NCI-H1436 (cell line): ENCODE results near the gene EPN2.

Source experiments
- DNase-seq: peaks from one replicate; lab custom pipeline; 2025; lab: John Stamatoyannopoulos, UW

The EPN2 gene

DNA sequence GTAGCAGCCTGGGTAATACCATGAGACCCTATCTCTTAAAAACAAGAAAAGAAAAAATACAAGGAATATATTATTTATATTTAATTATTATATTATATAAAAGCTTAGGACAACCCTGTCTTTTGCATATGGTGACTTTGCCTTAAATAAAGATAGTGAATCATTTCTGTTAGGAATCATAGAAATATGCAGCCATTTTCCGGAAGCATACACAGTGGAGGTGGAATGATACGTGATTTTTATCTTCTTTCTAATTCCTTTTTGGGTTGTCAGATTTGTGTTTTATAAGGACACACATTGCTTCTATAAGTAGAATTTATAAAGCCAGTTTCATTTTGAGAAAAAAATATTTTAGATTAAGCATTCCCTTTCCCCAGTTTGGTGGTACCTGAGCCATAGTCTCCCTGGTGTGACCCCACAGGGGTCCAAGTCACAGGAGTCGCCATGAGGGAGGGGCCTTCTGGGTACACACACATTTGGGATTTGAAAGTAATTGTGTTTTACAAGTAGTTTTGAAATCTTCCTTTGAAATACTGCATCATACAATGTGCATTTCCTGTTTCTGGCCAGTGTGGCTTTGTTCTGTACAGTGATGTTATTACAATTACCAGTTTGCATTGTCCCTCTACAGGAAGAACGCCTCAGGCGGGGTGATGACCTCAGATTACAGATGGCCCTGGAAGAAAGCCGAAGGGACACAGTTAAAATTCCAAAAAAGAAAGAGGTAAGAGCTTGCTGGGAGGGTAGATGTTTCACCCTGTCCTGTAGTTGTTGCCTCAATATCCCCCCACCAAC is 74.5 kb downstream of the EPN2 start:
- no peak for DNase-seq

DNA sequence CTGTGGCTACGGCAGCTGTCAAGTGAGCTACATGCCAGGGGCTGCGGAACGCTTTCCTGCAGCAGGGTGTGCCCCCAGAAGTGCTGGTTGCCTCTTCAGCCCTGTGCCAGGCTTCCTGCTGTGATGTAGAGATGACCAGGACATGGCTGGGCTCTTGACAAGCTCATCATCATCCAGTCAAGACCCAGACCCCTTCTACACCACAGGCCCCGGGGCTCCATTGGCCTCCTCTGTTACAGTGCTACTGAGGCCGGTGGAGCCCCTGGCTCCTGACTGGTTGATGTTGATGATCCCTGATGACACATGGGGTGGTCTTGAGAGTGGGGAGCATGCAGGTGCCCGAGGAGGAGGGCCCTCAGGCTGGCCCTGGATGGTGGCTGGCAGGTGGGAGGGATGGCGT is 75.2 kb downstream of the EPN2 start:
- no peak for DNase-seq

DNA sequence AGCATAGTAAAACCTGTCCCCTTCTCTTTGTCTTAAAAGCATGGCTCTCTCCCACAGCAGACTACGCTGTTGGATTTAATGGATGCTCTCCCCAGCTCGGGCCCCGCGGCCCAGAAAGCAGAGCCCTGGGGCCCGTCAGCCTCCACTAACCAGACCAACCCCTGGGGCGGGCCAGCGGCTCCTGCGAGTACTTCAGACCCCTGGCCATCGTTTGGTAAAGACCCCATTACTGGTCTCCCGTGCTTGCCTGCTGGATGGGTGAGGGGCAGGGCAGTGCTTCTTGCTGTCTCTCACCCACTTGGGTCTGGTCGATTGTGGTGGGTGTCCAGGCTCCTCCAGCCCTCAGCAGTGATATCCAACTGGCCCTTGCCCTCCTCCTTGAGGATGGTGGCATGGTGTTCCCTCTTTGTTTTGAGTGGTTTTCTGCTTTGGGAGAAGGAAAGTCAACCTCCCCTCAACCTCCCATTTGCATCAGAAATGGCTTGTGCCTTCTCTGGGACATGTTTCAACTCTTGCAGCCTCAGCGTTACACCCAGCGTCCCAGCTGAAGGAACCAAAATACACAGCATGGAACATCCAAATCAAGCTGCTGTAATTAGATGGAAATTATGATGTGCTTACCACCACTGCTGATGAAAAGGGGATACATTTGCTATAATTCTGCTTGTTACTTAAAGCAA is 76.0 kb downstream of the EPN2 start:
- no peak for DNase-seq

DNA sequence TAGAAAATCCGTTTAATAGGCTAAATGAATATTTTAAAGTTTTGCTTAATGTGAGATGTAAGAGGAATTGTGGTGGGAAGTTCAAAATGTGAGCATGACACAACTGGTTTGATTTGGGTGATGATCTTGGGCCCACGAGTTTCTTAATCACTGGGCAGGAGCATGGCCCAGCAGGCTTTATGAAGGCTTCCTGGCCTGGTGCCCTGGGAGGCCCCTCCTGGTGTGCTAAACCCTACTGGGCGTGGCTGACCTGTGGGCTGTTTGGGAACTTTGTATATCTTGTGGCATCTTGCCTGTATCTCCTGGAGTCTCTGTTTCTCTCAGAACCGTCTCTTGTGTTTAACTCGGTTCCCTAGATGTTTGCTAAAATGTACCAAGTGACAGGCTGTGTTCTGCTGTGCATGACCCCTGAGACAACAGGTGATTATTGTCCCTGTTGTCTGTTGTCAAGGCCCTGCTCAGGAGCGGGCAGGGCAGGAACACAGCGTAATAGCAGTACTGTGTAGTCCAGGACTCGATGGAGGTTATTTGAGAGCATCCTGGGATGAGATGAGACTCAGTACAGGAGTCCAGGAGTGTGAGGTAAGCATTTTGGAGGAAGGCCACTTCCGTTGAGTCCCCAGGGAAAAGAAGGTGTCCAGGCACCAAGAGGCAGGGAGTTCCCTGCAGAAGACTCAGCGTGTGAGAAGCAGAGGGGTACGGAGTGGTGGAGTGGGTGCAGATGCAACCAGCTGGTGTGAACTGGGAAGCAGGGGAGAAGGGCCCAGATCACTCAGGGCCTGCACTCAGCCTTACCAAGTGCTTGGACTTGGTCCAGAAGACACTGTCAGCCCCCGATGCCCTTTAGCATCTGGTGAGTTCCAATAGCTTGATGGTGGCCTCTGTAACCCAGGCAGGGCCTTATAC is 76.8 kb downstream of the EPN2 start:
- DNase-seq = no peak

DNA sequence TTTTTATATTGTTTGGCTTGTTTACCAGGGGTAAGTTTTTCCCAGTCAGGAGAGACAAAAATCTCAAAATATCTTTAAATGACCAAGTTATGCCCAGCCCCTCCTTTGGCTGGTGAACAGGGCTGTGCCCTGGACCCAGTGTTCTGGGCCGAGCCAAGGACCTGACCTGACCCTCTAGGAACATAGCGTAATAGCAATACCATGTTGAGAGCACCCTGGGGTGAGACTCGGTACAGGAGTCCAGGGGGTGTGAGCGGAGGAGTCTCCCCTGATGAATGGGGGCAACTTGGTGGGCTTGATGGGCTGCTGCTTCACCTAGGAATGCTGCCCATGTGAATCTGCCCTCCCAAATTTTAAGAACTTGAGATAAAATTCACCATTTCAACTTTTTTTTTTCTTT is 77.9 kb downstream of the EPN2 start:
- no peak for DNase-seq

DNA sequence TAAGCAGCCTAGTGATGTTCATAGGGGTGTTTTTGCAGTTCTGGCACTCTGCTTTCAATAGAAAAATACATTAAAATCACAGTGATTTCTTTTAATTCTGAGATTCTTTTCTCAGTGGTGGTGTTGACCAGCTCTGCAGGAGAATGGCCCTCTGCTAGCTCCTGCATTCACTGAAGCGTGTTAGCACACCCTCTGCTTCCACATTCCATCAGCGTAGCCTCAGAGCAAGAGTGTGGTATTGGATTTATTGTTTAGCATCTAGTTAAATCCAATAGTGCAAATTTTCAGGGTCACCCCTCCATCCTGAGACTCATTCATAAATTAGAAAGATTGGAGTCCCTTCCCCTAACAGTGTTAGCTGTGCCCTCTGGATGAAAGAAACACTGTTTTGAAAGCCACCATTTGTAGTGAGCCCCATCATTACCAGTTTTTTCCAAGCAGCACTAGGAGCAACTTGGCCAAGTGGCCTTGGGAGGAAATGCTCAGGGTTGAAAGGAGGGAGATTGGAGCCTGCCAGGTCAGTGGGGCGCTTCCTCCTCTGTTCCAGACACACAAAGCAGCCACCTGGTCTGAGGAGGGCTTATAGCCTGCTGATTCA is 79.7 kb downstream of the EPN2 start:
- DNase-seq = no peak

DNA sequence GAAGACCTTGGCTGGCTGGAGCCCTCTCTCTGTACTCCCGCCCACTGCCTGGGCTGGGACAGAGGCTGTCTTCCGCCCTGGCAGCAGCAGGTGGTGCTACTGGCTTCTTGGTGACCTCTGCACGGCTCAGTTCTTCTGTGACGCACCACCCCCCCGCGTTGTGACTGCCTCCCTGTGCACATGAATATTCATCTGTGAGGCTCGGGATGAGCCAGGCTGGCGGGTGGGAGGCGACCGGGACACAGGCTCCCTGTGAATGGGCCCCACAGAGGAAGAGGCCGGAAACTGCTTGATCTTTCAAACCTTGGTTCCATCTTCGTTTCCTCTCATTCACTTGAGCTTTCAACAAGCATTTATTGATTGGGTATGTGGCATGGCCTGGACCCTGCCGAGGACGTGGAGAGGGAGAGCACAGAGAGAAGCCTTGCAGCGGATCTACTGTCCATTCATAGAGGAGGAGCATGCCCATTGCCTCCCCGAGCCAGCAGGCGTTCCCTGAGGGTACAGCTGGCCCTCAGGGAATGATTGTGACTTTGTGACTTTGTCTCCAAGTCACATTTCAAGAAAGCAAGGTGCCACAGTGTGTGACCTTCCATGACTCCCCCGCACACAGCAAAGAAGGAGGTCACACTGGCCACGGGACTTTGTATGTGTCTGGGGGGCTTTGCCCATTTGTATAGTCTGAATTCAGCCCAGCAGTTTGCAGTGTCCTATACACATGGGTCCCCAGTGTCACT is 80.4 kb downstream of the EPN2 start:
- DNase-seq = no peak

DNA sequence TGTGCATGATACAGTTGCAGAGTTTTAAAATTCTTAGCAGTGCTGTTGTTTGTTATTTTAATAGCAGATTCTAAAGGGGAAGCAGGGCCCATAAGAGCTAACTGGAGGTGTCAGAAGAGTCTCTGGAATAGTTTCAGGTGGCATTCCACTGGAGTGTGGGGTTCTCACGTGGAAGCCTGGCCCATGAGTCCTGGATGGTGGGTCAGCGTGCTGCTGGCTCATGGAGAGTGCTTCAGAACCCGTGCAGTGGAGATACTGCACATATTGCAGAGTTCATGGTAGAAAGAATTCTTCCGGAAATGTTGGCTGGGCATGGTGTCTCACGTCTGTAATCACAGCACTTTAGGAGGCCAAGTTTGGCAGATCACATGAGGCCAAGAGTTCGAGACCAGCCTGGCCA is 81.4 kb downstream of the EPN2 start:
- no peak for DNase-seq

DNA sequence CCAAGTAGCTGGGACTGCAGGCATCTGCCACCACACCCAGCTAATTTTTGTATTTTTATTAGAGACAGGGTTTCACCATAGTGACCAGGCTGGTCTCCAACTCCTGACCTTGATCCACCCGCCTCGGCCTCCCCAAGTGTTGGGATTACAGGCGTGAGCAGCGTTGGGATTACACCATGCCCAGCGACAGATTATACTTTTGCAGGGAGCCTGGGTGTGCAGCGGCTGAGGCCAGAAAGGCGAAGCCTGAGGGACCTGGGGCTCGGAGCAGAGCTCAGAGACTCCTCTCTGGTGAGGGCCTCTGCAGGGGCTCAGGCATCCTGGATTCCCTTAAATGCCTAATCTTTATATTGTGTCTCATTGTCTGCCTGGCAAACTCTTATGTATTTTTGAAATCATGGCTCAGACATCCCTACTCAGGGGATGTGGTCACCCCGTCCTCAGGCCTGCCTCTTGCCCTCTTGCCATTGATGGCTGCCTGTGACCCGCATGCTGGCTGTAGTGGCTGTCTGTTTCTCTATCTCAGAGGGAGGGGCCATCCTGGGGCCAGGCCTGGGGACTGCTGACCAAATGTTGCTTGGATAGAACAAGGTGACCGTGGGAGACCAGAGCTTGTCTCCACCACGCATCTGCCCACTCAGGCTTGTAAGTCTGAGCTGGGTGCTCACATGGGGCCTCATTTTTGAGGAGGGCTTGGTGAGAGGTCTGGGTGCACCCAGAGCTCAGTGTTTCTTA is 82.8 kb downstream of the EPN2 start:
- no peak for DNase-seq

DNA sequence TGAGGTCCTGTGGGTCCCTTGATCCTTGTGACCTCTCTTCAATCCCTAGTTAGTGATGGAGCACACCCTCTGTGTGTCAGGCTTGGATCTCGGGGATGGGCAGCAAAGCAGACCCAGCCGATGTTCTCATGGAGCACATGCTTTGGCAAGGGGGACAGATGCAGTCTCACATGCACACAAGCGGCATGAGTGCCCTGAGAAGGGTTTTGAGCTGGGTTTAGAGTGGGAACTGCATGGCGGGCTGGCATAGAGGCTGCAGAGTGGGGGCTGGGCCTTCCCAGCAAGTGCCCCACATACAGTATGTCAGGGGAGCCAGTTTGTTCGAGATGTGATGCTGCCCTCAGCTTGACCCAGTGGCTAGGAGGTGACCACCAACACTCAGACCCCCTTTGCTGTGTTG is 83.7 kb downstream of the EPN2 start:
- no peak for DNase-seq

DNA sequence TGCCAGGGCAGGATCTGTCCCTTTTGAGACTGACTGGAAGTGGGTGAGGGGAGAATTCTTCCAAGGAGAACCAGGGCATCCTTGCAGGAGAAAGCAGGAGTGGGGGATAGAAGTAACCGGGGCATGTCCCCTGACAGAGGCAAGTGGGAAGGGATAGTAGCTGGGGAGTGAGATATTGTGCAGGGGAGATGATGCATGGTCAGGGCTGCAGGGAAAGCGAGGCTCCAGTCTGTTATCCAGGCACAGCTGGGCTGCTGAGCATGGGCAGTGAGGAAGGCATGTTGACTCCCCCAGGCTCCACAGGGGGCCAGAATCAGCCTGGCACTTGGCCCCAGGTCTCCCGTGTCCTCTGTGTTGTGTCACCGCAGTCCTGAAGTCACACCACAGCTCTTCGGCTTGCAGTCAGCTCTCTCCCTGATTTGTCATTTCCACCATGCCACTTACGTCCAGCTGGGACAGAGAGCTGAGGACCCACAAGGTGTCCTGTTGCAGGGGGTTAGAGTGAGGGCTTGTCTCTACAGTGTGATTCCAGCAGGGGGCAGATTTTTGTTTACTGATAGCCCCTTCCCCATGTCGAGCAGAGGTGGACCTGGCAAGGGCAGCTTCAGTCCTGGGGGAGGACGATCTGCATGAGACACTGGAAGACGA is 84.4 kb downstream of the EPN2 start:
- no peak for DNase-seq

DNA sequence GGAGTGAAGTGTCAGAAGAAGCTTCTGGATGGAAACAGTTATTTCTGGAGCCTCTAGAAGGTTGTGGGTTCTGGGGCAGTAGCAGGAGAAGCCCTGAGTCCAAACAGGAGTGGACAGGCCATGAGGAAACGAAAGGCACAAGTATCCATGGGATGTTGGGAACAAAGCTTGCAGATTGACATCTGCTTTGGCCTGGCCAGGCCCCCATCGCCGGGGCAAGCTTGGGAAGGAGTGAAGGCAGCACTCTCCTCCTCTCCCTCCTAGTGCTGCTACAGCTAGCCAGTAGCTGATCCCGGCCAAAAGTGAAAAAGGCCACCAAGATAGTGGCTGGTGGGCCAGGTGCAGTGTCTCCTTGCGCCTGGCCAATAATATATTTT is 85.0 kb downstream of the EPN2 start:
- DNase-seq = no peak

DNA sequence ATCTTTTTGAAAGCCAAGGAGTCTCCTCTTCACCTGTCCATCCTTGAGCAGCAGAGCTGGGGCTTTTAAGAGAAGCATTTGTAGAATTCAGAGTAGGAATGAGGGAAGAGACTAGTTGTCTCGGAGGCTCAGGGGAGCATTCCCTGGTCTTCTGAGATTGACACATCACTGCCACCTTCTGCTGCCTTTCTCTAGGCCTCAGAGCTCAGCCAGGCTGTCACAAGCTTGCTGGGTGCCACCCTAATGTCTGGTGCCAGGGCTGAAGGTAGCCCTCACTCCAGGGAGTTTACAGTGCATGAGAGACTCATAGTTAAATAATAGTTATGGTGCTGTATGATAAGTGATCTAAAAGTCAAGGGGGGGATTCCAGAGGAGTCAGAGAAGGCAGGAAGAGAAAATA is 85.7 kb downstream of the EPN2 start:
- no peak for DNase-seq

DNA sequence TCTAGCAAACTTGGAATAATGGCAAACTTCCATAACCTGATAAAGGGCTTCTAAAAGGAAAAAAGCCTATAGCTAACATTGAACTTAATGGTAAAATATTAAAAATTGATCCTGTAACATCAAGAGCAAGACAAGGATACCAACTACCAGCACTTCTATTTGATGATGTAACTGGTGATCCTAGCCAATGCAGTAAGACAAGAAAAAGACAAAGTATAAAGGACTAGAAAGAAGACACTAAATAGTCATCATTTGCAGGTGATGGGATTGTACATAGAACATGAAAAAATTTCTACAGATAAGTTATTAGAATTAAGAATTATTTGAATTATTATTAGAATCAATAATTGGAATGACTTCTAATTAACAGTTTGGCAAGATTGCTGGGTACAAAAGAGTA is 88.4 kb downstream of the EPN2 start:
- DNase-seq = no peak

DNA sequence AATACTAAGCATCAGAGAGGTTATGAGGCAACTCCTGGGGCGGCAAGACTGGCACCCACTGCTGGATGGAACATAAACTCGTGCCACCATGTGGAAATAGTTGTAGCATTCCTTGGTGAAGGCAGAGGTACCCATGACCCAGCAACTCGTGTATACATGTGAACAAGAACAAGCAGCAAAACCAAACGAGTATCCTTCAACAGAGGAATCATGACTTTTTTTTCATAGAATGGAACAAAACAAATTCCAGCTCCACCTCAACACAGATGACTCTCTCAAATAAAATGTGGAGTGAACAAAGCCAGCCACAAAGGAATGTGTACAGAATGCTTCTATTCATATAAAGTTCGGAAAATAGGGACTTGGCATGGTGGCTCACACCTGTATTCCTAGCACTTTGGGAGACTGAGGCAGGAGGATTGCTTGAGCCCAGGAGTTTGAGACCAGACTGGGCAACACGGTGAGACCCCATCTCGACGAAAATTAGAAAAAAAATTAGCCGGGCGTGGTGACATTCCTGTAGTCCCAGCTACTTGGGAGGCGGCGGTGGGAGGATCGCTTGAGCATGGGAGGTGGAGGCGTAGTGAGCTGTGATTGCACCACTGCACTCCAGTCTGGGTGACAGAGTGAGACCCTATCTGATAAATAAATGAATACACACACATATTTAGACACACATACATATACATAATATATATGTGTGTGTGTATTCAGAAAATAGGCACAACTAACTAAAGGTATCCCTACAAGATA is 90.0 kb downstream of the EPN2 start:
- no peak for DNase-seq

DNA sequence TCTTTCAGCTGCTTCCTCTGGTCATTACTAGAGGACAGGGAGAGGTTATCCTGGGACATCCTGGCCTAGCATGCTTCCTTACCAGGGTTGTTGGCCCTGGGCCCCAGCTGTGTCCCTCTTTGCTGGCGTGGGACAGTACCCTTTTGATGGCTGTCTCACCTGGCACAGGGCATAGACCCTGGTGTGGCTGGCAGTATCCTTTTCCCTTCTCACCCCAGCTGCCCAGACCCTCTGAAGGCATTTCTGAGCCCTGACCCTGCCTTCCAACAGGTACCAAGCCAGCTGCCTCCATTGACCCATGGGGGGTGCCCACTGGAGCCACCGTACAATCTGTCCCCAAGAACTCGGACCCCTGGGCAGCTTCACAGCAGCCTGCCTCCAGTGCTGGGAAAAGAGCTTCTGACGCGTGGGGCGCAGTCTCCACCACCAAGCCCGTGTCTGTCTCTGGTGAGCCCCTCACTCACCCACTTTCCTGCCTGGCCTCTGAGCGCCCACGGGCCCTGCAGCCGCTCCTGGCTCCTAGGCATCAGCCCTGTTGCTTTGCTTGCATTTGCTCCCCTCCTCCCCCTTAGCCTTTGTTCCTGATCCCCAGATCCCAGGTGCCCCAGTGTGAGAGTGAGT is 91.4 kb downstream of the EPN2 start:
- no peak for DNase-seq

DNA sequence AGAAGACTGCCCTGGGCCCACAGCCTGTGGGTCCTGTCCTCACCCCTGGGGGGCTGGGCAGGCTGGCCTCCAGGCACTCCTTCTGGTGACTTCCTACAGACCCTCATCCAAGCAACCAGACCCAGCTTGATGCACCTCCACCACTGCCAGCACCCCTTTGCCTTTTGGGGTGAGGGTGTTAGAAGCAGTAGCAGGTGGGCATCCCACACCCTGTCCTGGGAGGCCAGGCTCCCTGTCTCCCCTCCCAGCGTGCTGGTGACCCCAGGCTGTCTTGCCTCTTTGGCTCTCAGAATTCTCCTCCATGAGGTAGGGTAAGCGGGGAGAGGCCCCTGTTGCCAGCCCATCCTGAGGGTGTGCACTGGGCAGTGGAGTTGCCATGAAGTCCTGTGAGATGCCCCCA is 92.0 kb downstream of the EPN2 start:
- no peak for DNase-seq

DNA sequence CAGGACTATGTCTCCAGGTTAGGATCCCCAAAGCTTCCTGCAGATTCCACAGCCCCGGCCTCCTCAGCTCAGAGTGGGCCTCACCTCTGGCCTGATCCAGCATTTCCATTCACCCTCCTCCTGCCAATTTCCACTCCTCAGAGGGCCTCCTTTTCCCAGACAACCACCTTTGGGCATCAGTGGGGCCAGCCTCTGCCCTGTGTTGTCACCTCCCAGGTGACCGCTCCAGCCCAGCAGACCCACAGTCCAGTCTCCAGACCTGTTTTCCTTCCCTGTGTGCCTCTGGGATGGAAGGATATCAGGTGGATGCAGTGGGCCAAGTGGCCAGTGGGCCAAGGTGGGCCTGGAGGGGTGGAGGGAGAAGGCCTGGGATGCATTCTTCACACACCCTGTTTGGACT is 92.7 kb downstream of the EPN2 start:
- no peak for DNase-seq

DNA sequence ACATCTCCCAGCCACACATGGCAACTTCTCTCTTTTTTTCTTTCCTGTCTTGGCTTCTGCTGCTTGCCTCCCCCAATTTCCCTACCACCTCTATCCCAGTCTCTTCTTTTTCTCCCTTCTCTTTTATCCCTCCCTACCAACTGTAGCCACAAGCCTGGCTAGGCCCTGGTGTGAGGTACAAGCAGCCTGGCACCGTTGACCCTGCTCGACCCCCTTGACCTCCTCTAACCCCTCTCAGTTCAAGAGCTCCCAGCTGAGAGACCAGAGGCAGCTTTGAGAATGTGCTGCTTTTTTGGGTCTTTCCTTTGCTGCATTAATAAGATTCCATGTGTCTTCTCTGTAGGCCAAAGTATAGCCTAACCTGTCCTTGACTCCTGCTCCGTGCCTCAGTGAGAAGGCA is 93.1 kb downstream of the EPN2 start:
- DNase-seq = no peak
